GM19452 (cell line): ENCODE measurements around the gene ZNF780B.

Experiments used
- ATAC-seq: cut with Tn5 transposase; IDR thresholded peaks from one replicate; pipeline ENCODE4 v1.9.1; 2021; ENCODE audit not compliant: unreplicated experiment

Gene ZNF780B

DNA sequence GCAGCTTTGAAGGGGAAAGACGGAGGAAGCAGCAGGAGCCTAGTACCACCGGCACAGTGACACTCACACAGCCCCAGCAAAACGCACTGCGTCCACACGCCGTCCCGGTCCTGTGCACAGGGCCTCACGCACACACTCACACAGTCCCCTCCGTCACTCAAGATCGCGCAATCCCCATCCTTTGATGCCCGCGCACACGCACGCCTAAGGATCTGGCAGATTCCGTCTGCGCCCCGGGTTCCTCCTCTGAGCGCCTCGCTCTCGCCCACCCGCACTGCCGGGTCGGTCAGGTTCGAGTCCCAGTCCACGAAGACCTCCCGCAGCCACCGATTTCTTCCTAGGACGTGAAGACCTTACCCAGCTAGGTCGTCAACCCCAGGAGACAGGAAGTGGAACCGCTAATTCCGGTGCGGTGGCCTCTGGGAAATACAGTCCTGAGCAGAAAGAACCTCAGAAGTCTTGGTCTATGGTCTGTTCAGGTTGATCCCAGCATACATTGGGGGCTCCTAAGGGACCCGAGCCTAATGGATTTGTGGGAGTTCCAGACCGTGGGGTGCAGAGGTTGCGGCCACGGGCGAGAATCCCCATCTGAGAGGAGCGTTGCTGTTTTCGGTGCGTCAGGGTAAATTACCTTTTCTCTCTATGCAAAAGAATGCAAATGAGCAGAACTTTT, at the start of gene ZNF780B:
Gene ZNF780B, minus strand, starts transcription at position 400 of the 673 bp plus-strand sequence. CDS start 5,899 bp downstream, outside the sequence.
- ATAC-seq: peak; percentile 75

DNA sequence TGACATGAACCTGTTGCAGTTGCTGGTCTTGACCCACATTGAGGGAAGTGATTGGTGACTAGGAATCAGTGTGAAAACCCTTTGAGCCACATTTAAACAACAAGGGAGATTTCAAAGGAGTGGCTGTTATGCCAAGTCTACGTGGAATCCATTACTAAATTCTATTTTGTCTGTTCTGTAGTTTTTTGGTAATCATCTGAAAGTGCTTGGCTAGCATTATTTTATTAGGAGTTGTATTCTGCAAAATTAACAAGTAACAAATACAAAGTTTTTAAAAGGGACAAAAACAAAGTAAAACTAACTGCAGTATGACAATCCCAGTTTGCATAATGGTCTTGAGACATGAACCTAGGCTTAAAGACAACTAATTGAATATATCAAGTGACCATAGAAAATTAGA, 48.7 kb upstream of the ZNF780B start:
- no peak for ATAC-seq

- ATAC-seq: no peak
Measured at GRCh38 chr19:40103600-40103999, 47.6 kb upstream of the ZNF780B start.

DNA sequence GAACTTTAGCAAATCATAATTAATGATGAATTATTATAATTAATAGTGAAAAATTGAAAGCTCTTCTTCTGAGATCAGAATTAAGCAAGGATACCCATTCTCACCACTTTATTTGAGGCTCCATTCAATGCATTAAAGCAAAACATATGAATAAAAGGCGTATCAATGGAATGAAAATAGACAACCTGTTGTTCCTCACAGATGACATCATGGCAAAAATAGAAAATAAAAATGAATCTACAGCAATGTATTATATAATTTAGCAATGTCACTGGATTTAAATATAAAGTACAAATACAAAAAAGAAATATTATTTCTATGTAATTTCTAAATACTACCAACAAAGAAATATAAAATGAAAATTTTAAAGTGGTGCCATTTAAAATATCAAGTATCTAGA, 45.8 kb upstream of the ZNF780B start:
- ATAC-seq: no peak

DNA sequence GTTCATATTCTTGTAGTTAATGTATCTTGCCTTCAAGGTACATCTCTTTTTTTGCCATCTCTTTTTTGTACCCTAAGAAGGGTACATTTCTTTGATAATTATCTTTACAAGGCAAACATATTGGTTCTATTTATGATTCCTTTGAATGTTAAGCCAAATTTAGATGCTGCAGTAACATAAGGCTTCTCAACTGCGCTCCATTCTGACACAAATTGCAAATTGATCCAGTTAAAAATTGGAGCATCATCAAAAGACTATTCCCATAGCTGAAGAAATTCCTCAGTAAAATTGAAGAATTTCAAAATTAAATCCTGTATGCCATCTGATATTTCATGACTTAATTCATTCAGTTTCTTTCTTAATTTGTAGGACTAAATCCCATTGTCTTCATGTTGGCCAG, 37.4 kb upstream of the ZNF780B start:
- ATAC-seq: no peak

- no peak for ATAC-seq
Measured at GRCh38 chr19:40091205-40092129, 35.4 kb upstream of the ZNF780B start.

- peak; percentile 78 for ATAC-seq
Measured at GRCh38 chr19:40090241-40091204, 34.5 kb upstream of the ZNF780B start, which contains the start of gene ZNF780A. Gene ZNF780A (minus strand): TSS chr19:40090943. CDS start chr19:40084753, 6,190 bp downstream.

GRCh38 chr19:40089462-40089861, 33.4 kb upstream of the ZNF780B start:
- ATAC-seq: no peak

DNA sequence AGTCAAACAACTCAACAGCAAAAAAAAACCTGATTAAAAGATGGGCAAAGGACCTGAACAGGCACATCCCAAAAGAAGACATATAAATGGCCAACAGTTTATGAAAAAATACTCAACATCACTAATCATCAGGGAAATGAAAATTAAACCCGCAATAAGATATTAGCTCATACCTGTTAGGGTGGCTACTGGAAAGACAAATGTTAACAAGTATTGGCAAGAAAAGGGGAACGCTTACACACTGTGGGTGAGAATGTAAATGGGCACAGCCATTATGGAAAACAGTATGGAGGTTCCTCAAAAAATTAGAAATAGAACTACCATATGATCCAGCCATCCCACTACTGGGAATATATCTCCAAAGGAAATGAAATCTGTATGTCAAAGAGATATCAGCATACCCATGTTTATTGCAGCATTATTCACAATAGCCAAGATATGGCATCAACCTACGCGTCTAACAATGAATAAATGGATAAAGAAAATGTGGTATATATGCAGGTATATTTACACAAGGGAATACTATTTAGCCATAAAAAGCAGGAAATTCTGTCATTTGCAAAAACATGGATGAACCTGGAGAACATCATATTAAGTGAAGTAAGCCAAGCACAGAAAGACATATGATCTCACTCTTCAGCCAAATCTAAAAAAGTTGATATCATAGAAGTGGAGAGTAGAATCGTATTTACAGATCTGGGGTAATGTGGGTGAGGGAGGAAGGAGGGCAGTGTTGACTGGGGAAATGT, 32.4 kb upstream of the ZNF780B start:
- ATAC-seq: no peak

- ATAC-seq: no peak
Measured at GRCh38 chr19:40084948-40085347, 28.9 kb upstream of the ZNF780B start.

- ATAC-seq: no peak
Measured at GRCh38 chr19:40081411-40081810, 25.4 kb upstream of the ZNF780B start.

- no peak for ATAC-seq
Measured at GRCh38 chr19:40080289-40080688, 24.3 kb upstream of the ZNF780B start.

- no peak for ATAC-seq
Measured at GRCh38 chr19:40078377-40078776, 22.3 kb upstream of the ZNF780B start.

GRCh38 chr19:40070058-40070457, 14.0 kb upstream of the ZNF780B start:
- no peak for ATAC-seq

DNA sequence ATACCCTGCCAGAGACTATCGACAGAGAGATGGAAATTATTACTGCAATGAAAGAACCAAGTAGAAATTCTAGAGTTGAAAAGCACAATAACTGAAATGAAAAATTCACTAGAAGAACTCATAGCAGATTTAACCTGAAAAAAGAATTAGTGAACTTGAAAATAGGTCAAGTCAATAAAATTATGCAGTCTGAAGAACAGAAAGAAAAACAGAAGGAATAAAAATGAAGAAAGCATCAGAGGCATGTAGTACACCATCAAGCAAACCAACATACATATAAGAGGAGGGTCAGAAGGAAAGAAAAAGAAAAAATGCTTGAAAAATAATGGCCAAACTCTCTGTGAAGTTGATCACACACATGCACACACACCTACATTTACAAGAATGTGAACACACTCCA, 3.6 kb upstream of the ZNF780B start:
- ATAC-seq: no peak

- ATAC-seq: no peak
Measured at GRCh38 chr19:40057166-40057565, 1.1 kb upstream of the ZNF780B start.

GRCh38 chr19:40056505-40056904, 474 bp upstream of the ZNF780B start:
- ATAC-seq: no peak

- ATAC-seq: no peak
Measured at GRCh38 chr19:40055049-40055448, 982 bp downstream of the ZNF780B start.

DNA sequence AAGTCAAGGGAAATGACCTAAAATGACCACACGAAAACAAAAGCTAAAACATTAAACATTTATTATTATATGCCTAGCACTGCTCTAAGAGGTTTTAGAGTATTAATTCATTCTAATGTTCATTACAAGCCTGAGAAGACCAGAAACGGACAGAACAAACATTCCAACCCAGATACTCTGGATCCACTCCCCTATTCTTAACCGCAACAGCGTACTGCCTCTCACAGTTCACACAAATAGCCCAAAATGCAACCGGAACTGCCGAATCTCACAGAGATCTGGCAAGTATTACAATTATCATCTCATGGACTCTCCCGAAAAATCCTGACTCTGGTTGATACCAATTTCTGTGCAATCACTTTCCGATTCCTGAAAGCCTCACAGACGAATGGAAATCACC, 1.4 kb downstream of the ZNF780B start:
- ATAC-seq: no peak

GRCh38 chr19:40053491-40053890, 2.5 kb downstream of the ZNF780B start:
- ATAC-seq: no peak
